ENCODE data around the gene INAVA. TPM values are rescaled to one million over a fixed set of nuclear protein-coding genes. Genes with fewer than 3 reads are reported as not detected.

The INAVA gene
- total RNA-seq, 2 donors from 2014 or later = not detected

- Histone ChIP-seq H3K27me3 (peaks cover 0 to 8% of the 10 kb centered on the region in 2 donors), H3K4me3 (no peak overlapping the region)
- TF ChIP-seq CTCF (IDR thresholded peaks at IDR 0.05) = no peak
These were observed 7.7 kb upstream of the INAVA start for GRCh38 chr1:200887036-200887435.

GRCh38 chr1:200887772-200888348 lies 6.8 kb upstream of the INAVA start:
- DNase-seq (ENCODE audit: low spot score) = no peak
- Histone ChIP-seq H3K4me3 (no peak overlapping the region), H3K27me3 (peaks cover 0 to 8% of the 10 kb centered on the region in 2 donors), H3K4me1 (peaks cover 0 to 15% of the 10 kb centered on the region in 2 donors), H3K27ac (no peak overlapping the region), H3K36me3 (no peaks in the 10 kb centered on the region), H3K9me3 (no peaks in the 10 kb centered on the region)
- no peak for TF ChIP-seq CTCF (IDR thresholded peaks at IDR 0.05)

More at GRCh38 chr1:200887036-200887435, 7.7 kb upstream of the INAVA start:
- H3K27ac ChIP-seq = no peak overlapping the region
- H3K9me3 ChIP-seq = no peaks in the 10 kb centered on the region
- H3K36me3 ChIP-seq = no peaks in the 10 kb centered on the region
- no peak for DNase-seq (ENCODE audit: low spot score)
- H3K4me1 ChIP-seq = peaks cover 0 to 14% of the 10 kb centered on the region in 2 donors

- peaks cover 0 to 8% of the 10 kb centered on the region in 2 donors for H3K27me3 ChIP-seq
- DNase-seq (ENCODE audit: low spot score) = no peak
- no peak overlapping the region for H3K4me3 ChIP-seq
- H3K27ac ChIP-seq = no peak overlapping the region
- no peak for TF ChIP-seq CTCF (IDR thresholded peaks at IDR 0.05)
- H3K9me3 ChIP-seq = no peaks in the 10 kb centered on the region
- peaks cover 0 to 15% of the 10 kb centered on the region in 2 donors for H3K4me1 ChIP-seq
- no peaks in the 10 kb centered on the region for H3K36me3 ChIP-seq
These were observed 6.3 kb upstream of the INAVA start for GRCh38 chr1:200888349-200888838.

- Histone ChIP-seq H3K27ac (no peak overlapping the region), H3K36me3 (no peaks in the 10 kb centered on the region), H3K27me3 (peaks cover 0 to 8% of the 10 kb centered on the region in 2 donors), H3K4me1 (peaks cover 0 to 15% of the 10 kb centered on the region in 2 donors), H3K9me3 (no peaks in the 10 kb centered on the region), H3K4me3 (no peak overlapping the region)
- DNase-seq (ENCODE audit: low spot score) = no peak
- no peak for TF ChIP-seq CTCF (IDR thresholded peaks at IDR 0.05)
These were observed 5.1 kb upstream of the INAVA start for GRCh38 chr1:200889571-200889970.

- DNase-seq (ENCODE audit: low spot score) = no peak
- Histone ChIP-seq H3K4me1 (peaks cover 0 to 15% of the 10 kb centered on the region in 2 donors), H3K4me3 (no peak overlapping the region), H3K27me3 (peaks cover 0 to 8% of the 10 kb centered on the region in 2 donors), H3K27ac (no peak overlapping the region), H3K9me3 (no peaks in the 10 kb centered on the region), H3K36me3 (no peaks in the 10 kb centered on the region)
- TF ChIP-seq CTCF (IDR thresholded peaks at IDR 0.05) = no peak
These were observed 4.7 kb upstream of the INAVA start for GRCh38 chr1:200890027-200890426.

Measured in right atrium auricular region (tissue), 2 donors.